ENCODE results near the gene TOR1A. TPM values are rescaled to one million over a fixed set of nuclear protein-coding genes. Genes with fewer than 3 reads are reported as not detected.

Gene TOR1A
- polyA plus RNA-seq, 6 donors from 2014 or later, result 47.1 to 70.0 (median 62.7) TPM

DNA sequence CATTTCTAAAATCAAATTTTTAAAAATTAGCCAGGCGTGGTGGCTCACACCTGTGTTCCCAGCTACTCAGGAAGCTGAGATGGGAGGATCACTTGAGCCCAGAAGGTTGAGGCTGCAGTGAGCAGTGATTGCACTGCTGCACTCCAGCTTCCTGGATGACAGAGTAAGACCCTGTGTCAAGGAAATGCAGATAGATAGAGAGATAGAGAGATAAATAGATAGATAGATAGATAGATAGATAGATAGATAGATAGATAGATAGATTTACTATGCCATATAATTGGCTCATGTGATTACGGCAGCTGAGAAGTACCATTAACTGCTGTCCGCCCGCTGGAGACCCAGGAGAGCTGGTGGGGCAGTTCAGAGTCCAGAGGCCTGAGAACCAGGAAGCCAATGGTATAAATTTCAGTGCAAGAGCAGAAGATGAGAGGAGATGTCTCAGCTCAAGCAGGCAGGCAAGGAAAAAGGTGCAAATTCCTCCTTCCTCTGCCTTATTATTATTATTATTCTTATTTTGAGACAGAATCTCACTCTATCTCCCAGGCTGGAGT is 58.1 kb downstream of the TOR1A start:
- Mint-ChIP-seq H3K27ac (no peak overlapping the region), H3K9me3 (no peaks in the 10 kb centered on the region), H3K27me3 (peaks cover 8 to 34% (median 8%) of the 10 kb centered on the region in 3 donors), H3K36me3 (no peaks in the 10 kb centered on the region), H3K4me3 (no peak overlapping the region), H3K4me1 (peaks cover 0 to 4% (median 0%) of the 10 kb centered on the region in 3 donors)
- no peak for DNase-seq
- ATAC-seq (ENCODE audit: low read depth in 2 of 2), result no peak

DNA sequence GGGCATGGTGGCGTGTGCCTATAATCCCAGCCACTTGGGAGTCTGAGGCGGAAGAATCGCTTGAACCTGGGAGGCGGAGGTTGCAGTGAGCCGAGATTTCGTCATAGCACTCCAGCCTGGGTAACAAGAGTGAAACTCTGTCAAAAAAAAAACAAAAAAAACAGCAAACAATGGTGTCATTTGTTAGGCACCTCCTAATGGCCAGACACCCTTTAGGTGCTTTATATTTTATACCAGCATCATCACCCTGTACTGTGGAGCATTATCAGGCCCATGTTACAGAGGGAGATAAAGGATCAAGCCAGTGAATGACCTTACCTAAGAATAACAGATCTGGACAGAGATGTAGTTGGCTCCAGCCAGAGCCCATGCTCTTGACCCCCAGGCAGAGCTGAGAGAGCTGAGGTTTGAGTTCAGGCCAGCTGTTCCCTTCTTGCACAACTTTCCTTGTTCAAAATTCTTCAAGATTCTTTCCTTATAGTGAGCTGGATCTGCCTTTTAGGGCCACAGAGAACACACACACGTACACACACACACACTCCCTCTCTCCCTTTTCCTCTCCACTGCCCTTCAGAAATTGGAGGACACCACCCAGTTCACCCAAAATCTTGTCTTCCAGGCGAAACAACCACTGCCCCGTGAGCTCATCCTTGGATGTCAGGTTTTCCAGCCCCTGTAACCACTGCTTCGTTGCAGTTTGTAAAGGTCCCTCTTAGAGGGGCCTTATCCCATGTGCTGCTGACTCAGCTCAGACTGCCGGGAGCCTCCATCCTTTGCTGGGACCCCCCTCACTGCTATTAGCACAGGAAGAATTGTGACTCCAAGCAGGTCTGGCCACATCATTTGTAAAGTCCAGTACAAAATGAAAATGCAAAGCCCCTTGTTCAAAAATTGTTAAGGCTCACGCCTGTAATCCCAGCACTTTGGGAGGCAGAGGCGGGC is 60.7 kb downstream of the TOR1A start:
- Mint-ChIP-seq H3K36me3 (no peaks in the 10 kb centered on the region), H3K4me3 (no peak overlapping the region), H3K27ac (no peak overlapping the region), H3K9me3 (no peaks in the 10 kb centered on the region), H3K4me1 (peaks cover under 1 to 3% (median 1%) of the 10 kb centered on the region in 3 donors), H3K27me3 (peaks cover 15 to 40% (median 17%) of the 10 kb centered on the region in 3 donors)
- ATAC-seq (ENCODE audit: low read depth in 2 of 2), result no peak
- DNase-seq, result no peak

Other genes starting within 250 kb of the TOR1A start
- gene C9orf50, start 203.0 kb downstream of the TOR1A start, polyA plus RNA-seq (ENCODE audit: low read depth in 6 of 6), result not detected
- gene NTMT1, start 198.0 kb downstream of the TOR1A start, polyA plus RNA-seq (ENCODE audit: low read depth in 6 of 6), result 10 to 100 TPM; 30.3 to 57.7 (median 35.4) TPM
- 10 to 100 TPM; 13.3 to 23.4 (median 16.5) TPM for gene ASB6, start 182.0 kb downstream of the TOR1A start, polyA plus RNA-seq (ENCODE audit: low read depth in 6 of 6)
- not detected for gene PRRX2, start 158.5 kb downstream of the TOR1A start, polyA plus RNA-seq (ENCODE audit: low read depth in 6 of 6)
- not detected for gene PTGES, start 71.1 kb downstream of the TOR1A start, polyA plus RNA-seq (ENCODE audit: low read depth in 6 of 6)
- 10 to 100 TPM in 4 of 6 donors, 1 to 10 TPM in 2; 8.2 to 26.0 (median 12.3) TPM for gene TOR1B, start 21.0 kb downstream of the TOR1A start, polyA plus RNA-seq (ENCODE audit: low read depth in 6 of 6)
- gene C9orf78, start 11.1 kb upstream of the TOR1A start, polyA plus RNA-seq (ENCODE audit: low read depth in 6 of 6), result 100 to 1,000 TPM; 100 to 148 (median 120) TPM
- gene USP20, start 11.3 kb upstream of the TOR1A start, polyA plus RNA-seq (ENCODE audit: low read depth in 6 of 6), result 10 to 100 TPM; 12.7 to 23.9 (median 14.9) TPM
- gene FNBP1, start 219.1 kb upstream of the TOR1A start, polyA plus RNA-seq (ENCODE audit: low read depth in 6 of 6), result 100 to 1,000 TPM; 103 to 178 (median 154) TPM
- 1 to 10 TPM in 5 of 6 donors, under 1 TPM in 1; 0.27 to 4.4 (median 3.4) TPM for gene GPR107, start 229.8 kb upstream of the TOR1A start, polyA plus RNA-seq (ENCODE audit: low read depth in 6 of 6)

Measured in naive B cell (primary cell).